ENCODE data around the gene HDX.
A peak's percentile ranks its signal among the peaks of the same experiment; 100 is the strongest.
"Not testable (repeated sequence)": the region's sequence is repeated elsewhere in the genome, so short reads cannot be mapped to it uniquely, and the experiment has no call there.

HDX gene

DNA sequence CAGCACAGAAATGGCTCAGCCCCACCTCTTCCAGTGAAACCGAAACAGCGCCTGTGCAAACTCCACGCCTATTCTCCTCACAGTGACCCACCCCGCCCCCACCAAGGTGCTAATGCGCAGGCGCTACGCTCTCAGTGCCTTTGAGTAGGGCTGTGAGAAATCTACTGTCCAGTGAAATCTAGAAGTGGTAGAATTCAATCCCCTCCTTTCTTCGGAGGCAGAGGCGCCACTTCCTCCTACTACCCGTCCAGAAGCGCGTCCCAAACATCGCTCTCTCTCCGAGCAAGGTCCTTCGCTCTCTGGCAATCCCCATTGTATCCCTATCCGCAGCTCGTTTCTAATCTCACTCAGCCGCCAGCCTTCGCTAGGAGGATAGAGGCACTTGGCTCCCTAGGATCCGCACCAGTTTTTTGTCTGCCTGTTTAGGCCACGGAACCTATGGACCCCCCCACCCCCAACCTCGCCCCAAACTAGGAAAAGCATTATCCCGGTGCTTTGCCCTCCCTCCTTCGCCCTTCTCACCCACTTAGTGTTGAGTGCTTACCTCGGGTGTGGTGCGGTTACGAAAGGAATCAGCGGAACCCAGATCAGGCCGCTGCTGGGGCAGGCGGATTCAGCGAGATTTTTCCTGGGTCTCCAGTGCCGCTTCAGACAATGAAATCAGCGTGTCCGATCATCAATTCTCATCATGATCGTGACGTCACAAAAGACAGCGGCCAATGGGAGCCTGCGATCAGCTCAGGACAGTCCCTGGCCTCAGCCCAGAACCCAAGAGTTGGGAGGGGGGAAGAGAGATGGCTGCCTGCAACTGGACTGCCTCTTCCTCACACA, at the start of gene HDX:
Gene HDX, minus strand, starts transcription at position 656 of the 831 bp plus-strand sequence. CDS start 27,056 bp downstream, outside the sequence.
- DNase-seq = peak; percentile 20 to 41

DNA sequence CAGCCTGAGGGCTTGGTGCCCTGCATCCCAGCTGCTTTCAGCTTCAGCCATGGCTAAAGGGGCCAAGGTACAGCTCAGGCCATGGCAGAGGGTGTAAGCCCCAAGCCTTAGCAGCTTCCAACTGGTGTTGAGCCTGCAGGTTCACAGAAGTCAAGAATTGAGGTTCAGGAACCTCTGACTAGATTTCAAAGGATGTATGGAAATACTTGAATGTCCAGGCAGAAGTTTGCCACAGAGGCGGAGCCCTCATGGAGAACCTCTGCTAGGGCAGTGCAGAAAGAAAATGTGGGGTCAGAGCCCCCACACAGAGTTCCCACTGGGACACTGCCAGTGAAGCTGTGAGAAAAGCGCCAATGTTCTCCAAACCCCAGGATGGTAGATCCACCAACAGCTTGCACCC, 39.1 kb upstream of the HDX start:
- DNase-seq = not testable (repeated sequence)

DNA sequence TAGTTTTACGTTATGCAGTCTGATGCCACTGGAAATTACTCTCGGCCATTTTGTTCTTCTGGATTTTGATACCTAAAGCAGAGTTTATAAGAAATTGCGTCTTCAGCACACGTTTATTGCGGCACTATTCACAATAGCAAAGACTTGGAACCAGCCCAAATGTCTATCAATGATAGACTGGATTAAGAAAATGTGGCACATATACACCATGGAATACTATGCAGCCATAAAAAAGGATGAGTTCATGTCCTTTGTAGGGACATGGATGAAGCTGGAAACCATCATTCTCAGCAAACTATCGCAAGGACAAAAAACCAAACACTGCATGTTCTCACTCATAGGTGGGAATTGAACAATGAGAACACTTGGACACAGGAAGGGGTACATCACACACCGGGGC, 35.4 kb upstream of the HDX start:
- DNase-seq = not testable (repeated sequence)

- no peak for DNase-seq
Observed at GRCh38 chrX:84488426-84488825, 13.8 kb downstream of the HDX start.

- DNase-seq = no peak
Observed at GRCh38 chrX:84487365-84488353, 14.6 kb downstream of the HDX start.

- DNase-seq = no peak
Observed at GRCh38 chrX:84479086-84479485, 23.2 kb downstream of the HDX start.

GRCh38 chrX:84477114-84477513, 25.1 kb downstream of the HDX start:
- DNase-seq = no peak

- no peak for DNase-seq
Observed at GRCh38 chrX:84475596-84475995, 26.7 kb downstream of the HDX start.

- no peak for DNase-seq
Observed at GRCh38 chrX:84475101-84475500, 27.2 kb downstream of the HDX start.

- no peak for DNase-seq
Observed at GRCh38 chrX:84469226-84469625, 33.0 kb downstream of the HDX start.

- DNase-seq = no peak
Observed at GRCh38 chrX:84467898-84468297, 34.4 kb downstream of the HDX start.

GRCh38 chrX:84453351-84454246, 48.7 kb downstream of the HDX start:
- DNase-seq = no peak

DNA sequence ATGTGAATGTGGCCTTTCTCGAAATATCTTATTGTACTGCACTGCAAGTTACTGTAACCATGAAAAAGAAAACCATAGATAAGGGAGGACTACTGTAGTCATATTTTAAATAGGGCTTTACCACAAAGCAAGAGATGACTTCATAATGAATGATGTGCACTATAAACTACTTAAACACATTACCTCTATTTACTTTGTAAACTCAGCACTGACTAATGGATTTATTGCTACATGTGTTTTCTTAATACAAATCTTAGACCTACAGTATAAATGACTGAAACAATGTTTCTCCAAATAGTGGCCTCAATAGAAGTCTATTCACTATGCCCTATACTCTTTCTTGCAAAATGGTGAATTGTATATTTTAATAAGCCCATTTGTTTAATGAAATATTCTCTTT, 61.1 kb downstream of the HDX start:
- no peak for DNase-seq

- DNase-seq = no peak
Observed at GRCh38 chrX:84415140-84415539, 87.1 kb downstream of the HDX start.

DNA sequence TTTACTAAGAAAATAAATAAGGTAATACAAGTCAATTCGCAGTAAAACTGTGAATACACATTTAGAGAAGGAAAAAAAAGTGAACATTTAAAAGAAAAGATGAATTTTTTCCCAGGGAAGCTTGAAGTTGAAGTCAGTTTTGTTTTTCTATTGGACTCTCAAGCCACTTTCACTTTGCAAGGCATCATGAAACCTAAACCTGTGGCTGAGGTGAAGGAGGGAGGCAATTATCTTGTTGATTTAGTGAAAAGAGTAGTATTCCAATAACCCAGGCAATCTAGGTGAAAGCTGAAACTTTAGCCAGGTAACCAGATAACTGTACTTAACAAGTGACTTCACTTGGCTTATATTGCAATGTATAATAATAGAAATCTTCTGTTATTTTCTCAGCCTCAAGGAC, 138.6 kb downstream of the HDX start:
- DNase-seq = no peak

DNA sequence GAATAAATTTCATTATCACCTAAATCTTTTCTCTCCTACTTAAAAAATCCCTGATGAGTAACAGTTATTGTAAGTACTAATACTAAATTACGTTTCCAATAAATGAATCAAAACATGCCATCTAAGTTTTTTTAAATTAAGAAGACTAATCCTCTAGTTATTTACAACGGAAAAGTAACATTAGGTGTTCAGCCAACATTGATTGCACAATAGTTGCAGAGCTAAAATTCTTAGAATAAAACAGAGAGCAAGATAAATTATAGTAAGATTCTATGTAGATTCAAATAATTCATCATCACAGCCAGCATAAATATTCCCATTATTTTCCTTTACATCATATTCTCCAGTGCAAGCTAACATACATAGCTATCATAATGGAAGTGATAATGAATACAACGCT, 139.2 kb downstream of the HDX start:
- DNase-seq = no peak

- no peak for DNase-seq
Observed at GRCh38 chrX:84362184-84362838, 139.9 kb downstream of the HDX start.

- DNase-seq = no peak
Observed at GRCh38 chrX:84358271-84358670, 144.0 kb downstream of the HDX start.

- no peak for DNase-seq
Observed at GRCh38 chrX:84357296-84357695, 145.0 kb downstream of the HDX start.

DNA sequence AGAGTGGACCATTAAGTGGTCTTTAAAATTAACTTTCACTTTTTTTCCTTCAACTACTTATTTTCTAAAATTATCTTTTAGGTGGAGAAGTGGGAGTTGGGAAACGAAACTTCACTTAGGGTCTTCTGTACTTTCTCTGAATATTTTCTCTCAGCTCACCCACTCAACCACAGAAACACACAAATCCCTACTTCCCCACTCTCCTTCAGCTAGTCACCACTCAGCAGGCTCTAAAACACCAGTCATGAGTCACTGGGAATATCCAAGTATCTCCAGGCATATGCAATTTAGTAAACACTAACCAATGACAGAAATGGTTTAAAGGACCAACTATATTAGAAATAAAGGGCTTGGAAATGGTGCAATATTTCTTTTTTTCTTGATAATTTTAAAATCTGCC, 161.3 kb downstream of the HDX start:
- DNase-seq = no peak

- DNase-seq = no peak
Observed at GRCh38 chrX:84339507-84340364, 162.5 kb downstream of the HDX start.
